ENCODE measurements around the gene ARL15. TPM values are rescaled to one million over a fixed set of nuclear protein-coding genes. Genes with fewer than 3 reads are reported as not detected.

Gene ARL15
- total and polyA plus RNA-seq, 2 of the 4 experiments (the other 2 are of a cell fraction), result 7.3 to 19.2 TPM

DNA sequence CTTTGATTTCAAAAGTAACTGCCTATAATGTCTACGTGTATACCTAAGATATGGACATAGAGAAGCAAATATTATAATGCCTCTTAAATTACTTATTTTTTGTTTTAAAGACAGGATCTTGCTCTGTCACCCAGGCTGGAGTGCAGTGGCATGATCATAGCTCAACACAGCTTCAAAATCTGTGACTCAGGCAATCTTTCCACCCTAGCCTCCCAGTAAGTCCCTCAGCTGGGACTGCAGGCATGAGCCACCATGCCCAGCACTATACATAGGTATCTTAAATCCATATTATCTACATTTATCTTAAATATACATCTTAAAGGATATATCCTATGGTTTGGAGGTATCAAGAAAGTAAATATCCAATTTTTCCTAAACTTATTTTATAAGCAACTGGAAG is 261.2 kb downstream of the ARL15 start:
- H3K27ac ChIP-seq (ENCODE audit: insufficient read depth, low read length), result peak overlapping the region; percentile 64; the same call in 1 of the 2 replicates
- no peak overlapping the region for H3K56ac ChIP-seq (ENCODE audit: extremely low read depth, insufficient read depth, low read length)
- no TSS peak for BruUV-seq (replicated peaks)
- peak; percentile 36; the same call in 1 of the 2 replicates for ATAC-seq (ENCODE audit: low read depth)
- no peak overlapping the region for H4K5ac ChIP-seq (ENCODE audit: low read depth, low read length)
- H3K27me3 ChIP-seq (ENCODE audit: control insufficient read depth, insufficient read depth, low read length), result no peaks in the 10 kb centered on the region
- DNase-seq, result peak; percentile 14
- no peak overlapping the region for H2AFZ ChIP-seq (replicated peaks; ENCODE audit: low read length, poor library complexity)
- H3K4me3 ChIP-seq (ENCODE audit: insufficient read depth, low read depth, low read length), result no peak overlapping the region
- H3K9me3 ChIP-seq (ENCODE audit: control insufficient read depth, insufficient read depth, low read length), result no peaks in the 10 kb centered on the region
- intact Hi-C loops (cut with micrococcal nuclease), result no loop called here
- peak overlapping the region; percentile 69; the same call in 1 of the 2 replicates for H3K14ac ChIP-seq (replicated peaks; ENCODE audit: low read depth, low read length)
- ChIA-PET CTCF (no interaction called here), POLR2A (ENCODE audit: unreplicated experiment) (interaction anchor here (0.6 kb wide), 1 partner anchor 17 kb away, joined by 4 read pairs; no protein-coding TSS in a partner anchor)
- no peaks in the 10 kb centered on the region for H3K36me3 ChIP-seq (ENCODE audit: control insufficient read depth, insufficient read depth, low read length)
- no peak overlapping the region for H2AK9ac ChIP-seq (replicated peaks; ENCODE audit: low read depth, low read length, poor library complexity)
- H4K8ac ChIP-seq (ENCODE audit: low read depth in 2 of 2, low read length in 2 of 2), result peak overlapping the region; percentile 1 to 75; a peak in 3 of 4 replicates
- peak overlapping the region; percentile 30 for H2BK5ac ChIP-seq (ENCODE audit: low read depth, low read length, poor library complexity, severe bottlenecking)
- H3K9ac ChIP-seq (ENCODE audit: low read depth, low read length), result no peak overlapping the region
- peak overlapping the region; percentile 29 for H3K4ac ChIP-seq (ENCODE audit: low read depth, low read length)
- H3K23ac ChIP-seq (ENCODE audit: low read depth, low read length), result 0 out of 2 replicates have a peak overlapping the region, but pooled peaks have one; percentile 74
- TF ChIP-seq NFE2L2 (IDR thresholded peaks at IDR 0.05; ENCODE audit: low read depth, low read length) (no peak), MAFK (IDR thresholded peaks at IDR 0.05; ENCODE audit: low read depth, low read length) (no peak), MXI1 (IDR thresholded peaks at IDR 0.05; ENCODE audit: borderline replicate concordance, low read depth, low read length) (no peak), RCOR1 (IDR thresholded peaks at IDR 0.05; ENCODE audit: insufficient replicate concordance, low read length) (no peak), USF2 (IDR thresholded peaks at IDR 0.05; ENCODE audit: low read depth, low read length) (no peak), POLR2A (IDR thresholded peaks at IDR 0.05; ENCODE audit: low read depth, low read length) (no peak), BHLHE40 (IDR thresholded peaks at IDR 0.05; ENCODE audit: low read depth, low read length) (no peak), FOS (IDR thresholded peaks at IDR 0.05; ENCODE audit: low read depth, low read length) (no peak)
- H3K18ac ChIP-seq (ENCODE audit: low read depth, low read length), result peak overlapping the region; percentile 16; the same call in 1 of the 2 replicates
- H4K20me1 ChIP-seq (ENCODE audit: insufficient read depth, low read length), result no peaks in the 10 kb centered on the region
- in situ Hi-C loops (cut with MboI; ENCODE audit: low sequenced_read_pairs), result no loop called here
- no peak overlapping the region for H3K4me2 ChIP-seq (ENCODE audit: low read depth, low read length)
- H2AK5ac ChIP-seq (ENCODE audit: low read depth, low read length), result peak overlapping the region; percentile 37; the same call in 1 of the 2 replicates
- peak overlapping the region; percentile 31; the same call in 1 of the 2 replicates for H2BK20ac ChIP-seq (ENCODE audit: low read depth, low read length)
- peak overlapping the region; percentile 66 for H2BK120ac ChIP-seq (ENCODE audit: low read depth, low read length)
- H3K79me1 ChIP-seq (ENCODE audit: low read depth in 1 of 2, low read length in 2 of 2), result no peaks in the 10 kb centered on the region
- dilution Hi-C loops (cut with HindIII; ENCODE audit: low sequenced_read_pairs, unreplicated experiment), result no loop called here
- peaks cover 4% of the 10 kb centered on the region; the same call in 1 of the 2 replicates for H3K4me1 ChIP-seq (ENCODE audit: control insufficient read depth, insufficient read depth, low read length)
- H3K9me1 ChIP-seq (ENCODE audit: insufficient read depth, low read length), result no peaks in the 10 kb centered on the region; the same call in 1 of the 2 replicates
- peak overlapping the region; percentile 47; the same call in 1 of the 3 replicates for H2BK15ac ChIP-seq (ENCODE audit: low read depth, low read length)
- no CpG with 5 or more reads among the region's 1 CpG for WGBS, 2 experiments (ENCODE audit: extremely low coverage in 2 of 2, insufficient read length in 1 of 2)
- H4K91ac ChIP-seq (ENCODE audit: insufficient read depth, low read depth, low read length), result peak overlapping the region; percentile 73; the same call in 1 of the 2 replicates
